Upper lobe of left lung (tissue), 4 donors: ENCODE measurements around the gene NR1H4.

Source experiments
- EP300 ChIP-seq, 4 donors: sonication (generic); formaldehyde crosslinking; IDR thresholded peaks; one replicate each; pipeline ENCODE4 v1.5.1; 2017; ENCODE audit warnings: antibody characterized with exemption in 4 of 4, control low read depth in 2 of 4
- POLR2A ChIP-seq, 4 donors: fragments of 450-650 bp; IDR thresholded peaks; one replicate each; pipeline ENCODE4 v1.5.1; 2016 to 2017; ENCODE audit warnings: antibody characterized with exemption in 4 of 4, mild to moderate bottlenecking in 2 of 4
- TF ChIP-seq, protein P1 (sequence below), 6 experiments: fragments of 450-650 bp in 4 of 6; fragments of 200-600 bp in 2 of 6; sonication (generic) in 2 of 6; IDR thresholded peaks; one replicate each; pipeline ENCODE4 v1.5.1; 2016 to 2019; ENCODE audit warnings: antibody characterized with exemption in 6 of 6

GRCh38 chr12:100464529-100464928 lies 9.1 kb upstream of the NR1H4 start:
- TF ChIP-seq, protein P1, sequence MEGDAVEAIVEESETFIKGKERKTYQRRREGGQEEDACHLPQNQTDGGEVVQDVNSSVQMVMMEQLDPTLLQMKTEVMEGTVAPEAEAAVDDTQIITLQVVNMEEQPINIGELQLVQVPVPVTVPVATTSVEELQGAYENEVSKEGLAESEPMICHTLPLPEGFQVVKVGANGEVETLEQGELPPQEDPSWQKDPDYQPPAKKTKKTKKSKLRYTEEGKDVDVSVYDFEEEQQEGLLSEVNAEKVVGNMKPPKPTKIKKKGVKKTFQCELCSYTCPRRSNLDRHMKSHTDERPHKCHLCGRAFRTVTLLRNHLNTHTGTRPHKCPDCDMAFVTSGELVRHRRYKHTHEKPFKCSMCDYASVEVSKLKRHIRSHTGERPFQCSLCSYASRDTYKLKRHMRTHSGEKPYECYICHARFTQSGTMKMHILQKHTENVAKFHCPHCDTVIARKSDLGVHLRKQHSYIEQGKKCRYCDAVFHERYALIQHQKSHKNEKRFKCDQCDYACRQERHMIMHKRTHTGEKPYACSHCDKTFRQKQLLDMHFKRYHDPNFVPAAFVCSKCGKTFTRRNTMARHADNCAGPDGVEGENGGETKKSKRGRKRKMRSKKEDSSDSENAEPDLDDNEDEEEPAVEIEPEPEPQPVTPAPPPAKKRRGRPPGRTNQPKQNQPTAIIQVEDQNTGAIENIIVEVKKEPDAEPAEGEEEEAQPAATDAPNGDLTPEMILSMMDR (IDR thresholded peaks at IDR 0.05) = no peak
- TF ChIP-seq POLR2A (IDR thresholded peaks at IDR 0.05) (no peak), EP300 (IDR thresholded peaks at IDR 0.05) (no peak)
